ENCODE measurements around the gene ATG14. TPM values are rescaled to one million over a fixed set of nuclear protein-coding genes. Genes with fewer than 3 reads are reported as not detected.

Gene ATG14
- total RNA-seq, 1 experiment from 2014 or later = 8.1 TPM

- CTCF ChIA-PET = interaction anchor here (0.6 to 1.3 kb wide), 7 partner anchors 9 to 1412 kb away, joined by 3 to 6 read pairs (median 3); no protein-coding TSS in a partner anchor
- no TSS peak for BruUV-seq (replicated peaks)
- Mint-ChIP-seq H3K27me3 (ENCODE audit: unreplicated experiment) (no peaks in the 10 kb centered on the region), H3K9me3 (ENCODE audit: low read depth, unreplicated experiment) (no peaks in the 10 kb centered on the region), H3K4me3 (ENCODE audit: low read depth, unreplicated experiment) (no peak overlapping the region), H3K4me1 (ENCODE audit: low read depth, unreplicated experiment) (peaks cover 24% of the 10 kb centered on the region), H3K36me3 (ENCODE audit: insufficient read depth, unreplicated experiment) (no peaks in the 10 kb centered on the region), H3K27ac (ENCODE audit: unreplicated experiment) (no peak overlapping the region)
- intact Hi-C loops (cut with micrococcal nuclease; ENCODE audit: unreplicated experiment) = loop anchor here (5.0 kb wide), 1 partner anchor 235 kb away; no protein-coding TSS in a partner anchor
- no peak for DNase-seq
- no peak for TF ChIP-seq CTCF (IDR thresholded peaks at IDR 0.05; ENCODE audit: unreplicated experiment)
Observed at GRCh38 chr14:55446833-55447232, 35.2 kb upstream of the ATG14 start.

- no peaks in the 10 kb centered on the region for H3K27me3 Mint-ChIP-seq (ENCODE audit: unreplicated experiment)
- H3K27ac Mint-ChIP-seq (ENCODE audit: unreplicated experiment) = no peak overlapping the region
- no peaks in the 10 kb centered on the region for H3K36me3 Mint-ChIP-seq (ENCODE audit: insufficient read depth, unreplicated experiment)
- intact Hi-C loops (cut with micrococcal nuclease; ENCODE audit: unreplicated experiment) = loop anchor here (5.0 kb wide), 1 partner anchor 236 kb away; no protein-coding TSS in a partner anchor
- TF ChIP-seq CTCF (IDR thresholded peaks at IDR 0.05; ENCODE audit: unreplicated experiment) = peak; percentile 60
- no peaks in the 10 kb centered on the region for H3K9me3 Mint-ChIP-seq (ENCODE audit: low read depth, unreplicated experiment)
- DNase-seq = peak; percentile 74
- CTCF ChIA-PET = interaction anchor here (0.6 to 1.3 kb wide), 7 partner anchors 8 to 1413 kb away, joined by 3 to 6 read pairs (median 3); no protein-coding TSS in a partner anchor
- no peak overlapping the region for H3K4me3 Mint-ChIP-seq (ENCODE audit: low read depth, unreplicated experiment)
- BruUV-seq (replicated peaks) = no TSS peak
- H3K4me1 Mint-ChIP-seq (ENCODE audit: low read depth, unreplicated experiment) = peaks cover 24% of the 10 kb centered on the region
Observed at GRCh38 chr14:55446127-55446736, 34.6 kb upstream of the ATG14 start.

GRCh38 chr14:55441286-55441685 is 29.7 kb upstream of the ATG14 start:
- H3K4me1 Mint-ChIP-seq (ENCODE audit: low read depth, unreplicated experiment) = peaks cover 13% of the 10 kb centered on the region
- no peaks in the 10 kb centered on the region for H3K27me3 Mint-ChIP-seq (ENCODE audit: unreplicated experiment)
- TF ChIP-seq CTCF (IDR thresholded peaks at IDR 0.05; ENCODE audit: unreplicated experiment) = no peak
- H3K36me3 Mint-ChIP-seq (ENCODE audit: insufficient read depth, unreplicated experiment) = no peaks in the 10 kb centered on the region
- no peak overlapping the region for H3K27ac Mint-ChIP-seq (ENCODE audit: unreplicated experiment)
- CTCF ChIA-PET = no interaction called here
- intact Hi-C loops (cut with micrococcal nuclease; ENCODE audit: unreplicated experiment) = no loop called here
- no peak for DNase-seq
- H3K4me3 Mint-ChIP-seq (ENCODE audit: low read depth, unreplicated experiment) = no peak overlapping the region
- no peaks in the 10 kb centered on the region for H3K9me3 Mint-ChIP-seq (ENCODE audit: low read depth, unreplicated experiment)
- BruUV-seq (replicated peaks) = no TSS peak

- no peak within 1 kb of the TSS for H3K27ac Mint-ChIP-seq (ENCODE audit: unreplicated experiment)
- CTCF ChIA-PET = interaction anchor here (0.7 kb wide), 3 partner anchors 171 to 449 kb away, joined by 3 to 4 read pairs (median 3); no protein-coding TSS in a partner anchor
- intact Hi-C loops (cut with micrococcal nuclease; ENCODE audit: unreplicated experiment) = no loop called here
Observed at GRCh38 chr14:55440385-55440784, 28.8 kb upstream of the ATG14 start, which contains the start of gene TBPL2. Gene TBPL2, minus strand, starts transcription at chr14:55440616. Its CDS starts 167 bp downstream, at chr14:55440449.

More at GRCh38 chr14:55440385-55440784, 28.8 kb upstream of the ATG14 start, which contains the start of gene TBPL2:
- TF ChIP-seq CTCF (IDR thresholded peaks at IDR 0.05; ENCODE audit: unreplicated experiment) = no peak
- H3K9me3 Mint-ChIP-seq (ENCODE audit: low read depth, unreplicated experiment) = no peaks in the 10 kb centered on the region
- no peak for DNase-seq
- H3K4me1 Mint-ChIP-seq (ENCODE audit: low read depth, unreplicated experiment) = peaks cover 7% of the 10 kb centered on the region
- no TSS peak for BruUV-seq (replicated peaks)
- no peaks in the 10 kb centered on the region for H3K36me3 Mint-ChIP-seq (ENCODE audit: insufficient read depth, unreplicated experiment)
- no peaks in the 10 kb centered on the region for H3K27me3 Mint-ChIP-seq (ENCODE audit: unreplicated experiment)
- H3K4me3 Mint-ChIP-seq (ENCODE audit: low read depth, unreplicated experiment) = no peak within 1 kb of the TSS
